Lung (tissue), 12 donors: ENCODE measurements around the gene IL34. TPM values are rescaled to one million over a fixed set of nuclear protein-coding genes. Genes with fewer than 3 reads are reported as not detected.

Experiments used
- ATAC-seq: fragments of 200-7000 bp; cut with Tn5 transposase; one replicate; pipeline ENCODE4 v1.9.1; 2020; ENCODE audit warnings: moderate number of reproducible peaks; ENCODE audit not compliant: insufficient read depth, low FRiP score
- DNase-seq, 3 donors: peaks; one replicate each; pipeline ENCODE4 v3.0.0-alpha.2; 2013 to 2017
- H3K27ac ChIP-seq, 2 donors: one replicate each; pipeline ENCODE4 v1.5.1; 2013; ENCODE audit warnings: mild to moderate bottlenecking in 2 of 2, moderate library complexity in 2 of 2, control low read depth in 1 of 2, inconsistent platforms in 1 of 2, low read depth in 1 of 2, low read length in 1 of 2
- H3K27me3 ChIP-seq, 3 donors: one replicate each; pipeline ENCODE4 v1.5.1; 2013; ENCODE audit warnings: low read length in 2 of 3; ENCODE audit not compliant: control insufficient read depth in 3 of 3, insufficient read depth in 3 of 3
- H3K36me3 ChIP-seq, 4 donors: one replicate each; pipeline ENCODE4 v1.5.1; 2013; ENCODE audit warnings: low read length in 4 of 4, mild to moderate bottlenecking in 1 of 4, moderate library complexity in 1 of 4; ENCODE audit not compliant: control insufficient read depth in 4 of 4, insufficient read depth in 4 of 4
- H3K4me1 ChIP-seq, 5 donors: one replicate each; pipeline ENCODE4 v1.5.1; 2013; ENCODE audit warnings: low read length in 5 of 5, mild to moderate bottlenecking in 2 of 5, moderate library complexity in 1 of 5; ENCODE audit not compliant: control insufficient read depth in 5 of 5, insufficient read depth in 5 of 5
- H3K4me3 ChIP-seq: one replicate; pipeline ENCODE4 v1.5.1; 2013; ENCODE audit warnings: mild to moderate bottlenecking, control low read depth, moderate library complexity
- H3K9ac ChIP-seq, 2 donors: one replicate each; pipeline ENCODE4 v1.5.1; 2013; ENCODE audit warnings: low read length in 2 of 2, control low read depth in 1 of 2; ENCODE audit not compliant: insufficient read depth in 1 of 2
- H3K9me3 ChIP-seq, 4 donors: one replicate each; pipeline ENCODE4 v1.5.1; 2013; ENCODE audit warnings: low read length in 3 of 4, mild to moderate bottlenecking in 1 of 4, moderate library complexity in 1 of 4; ENCODE audit not compliant: control insufficient read depth in 4 of 4, insufficient read depth in 3 of 4
- CTCF ChIP-seq: IDR thresholded peaks from 2 replicates; pipeline ENCODE4 v1.5.1; 2012; ENCODE audit warnings: mild to moderate bottlenecking; ENCODE audit errors: control extremely low read depth, extremely low read depth
- WGBS, 2 donors: extraction: QIAGEN DNeasy Blood & Tissue Kit; methylation state at CpG; one replicate each; pipeline ENCODE4 v1.1.7; 2013; 5-methylcytosine and 5-hydroxymethylcytosine counted together
- polyA plus RNA-seq, 2 donors: library from polyadenylated mRNA; stranded (reverse); fragments of 200-250 nt; gene quantifications; one replicate each; pipeline ENCODE4 v1.2.1, GENCODE V29; 2013
- total RNA-seq, 2 donors: library from RNA; depleted of rRNA in 1 of 2; stranded (reverse); fragments of >200 nt in 1 of 2; gene quantifications; one replicate each; pipeline ENCODE4 v1.2.1, GENCODE V29; 2014 to 2021
- donor health status: control.
- donor health status: control.
- donor health status: Bipolar disorder and iron deficiency.
- donor health status: healthy.
- donor health status: DM: yes; HTN: yes; CAD: no.

IL34 gene
- total and polyA plus RNA-seq, 4 donors, result 1.5 to 13.0 (median 7.1) TPM

GRCh38 chr16:70701036-70701435, 54.7 kb downstream of the IL34 start:
- TF ChIP-seq CTCF, result no peak
- WGBS, 2 donors, result 83 to 84% methylated on average over 3 of the region's 3 CpGs
- Histone ChIP-seq H3K27ac (peak overlapping the region; percentile 34 to 37), H3K9me3 (no peaks in the 10 kb centered on the region), H3K36me3 (no peaks in the 10 kb centered on the region), H3K4me1 (peaks cover 5 to 58% (median 30%) of the 10 kb centered on the region in 5 donors), H3K9ac (no peak overlapping the region), H3K4me3 (no peak overlapping the region), H3K27me3 (no peaks in the 10 kb centered on the region)
- ATAC-seq, result no peak
- DNase-seq, result no peak

GRCh38 chr16:70701596-70701995, 55.2 kb downstream of the IL34 start:
- H3K36me3 ChIP-seq, result no peaks in the 10 kb centered on the region
- no peak overlapping the region for H3K4me3 ChIP-seq
- no peaks in the 10 kb centered on the region for H3K27me3 ChIP-seq
- TF ChIP-seq CTCF, result no peak
- no peaks in the 10 kb centered on the region for H3K9me3 ChIP-seq
- DNase-seq, result no peak
- ATAC-seq, result no peak
- no peak overlapping the region for H3K9ac ChIP-seq
- 84 to 87% methylated on average over 9 of the region's 9 CpGs for WGBS, 2 donors
- peaks cover 4 to 59% (median 28%) of the 10 kb centered on the region in 5 donors for H3K4me1 ChIP-seq
- peak overlapping the region in 1 of 2 donors; percentile 34 for H3K27ac ChIP-seq

GRCh38 chr16:70701998-70702397, 55.6 kb downstream of the IL34 start:
- H3K27me3 ChIP-seq, result no peaks in the 10 kb centered on the region
- no peak overlapping the region for H3K4me3 ChIP-seq
- H3K36me3 ChIP-seq, result no peaks in the 10 kb centered on the region
- WGBS, 2 donors, result 85 to 94% methylated on average over 8 of the region's 8 CpGs
- H3K9me3 ChIP-seq, result no peaks in the 10 kb centered on the region
- H3K27ac ChIP-seq, result no peak overlapping the region
- peaks cover under 1 to 60% (median 25%) of the 10 kb centered on the region in 5 donors for H3K4me1 ChIP-seq
- ATAC-seq (no peak), DNase-seq (no peak)
- no peak for TF ChIP-seq CTCF
- H3K9ac ChIP-seq, result no peak overlapping the region

GRCh38 chr16:70702624-70703023, 56.3 kb downstream of the IL34 start:
- WGBS, 2 donors, result 64 to 70% methylated on average over 8 of the region's 8 CpGs

More at GRCh38 chr16:70702624-70703023, 56.3 kb downstream of the IL34 start:
- H3K36me3 ChIP-seq, result no peaks in the 10 kb centered on the region
- peaks cover 0 to 59% (median 25%) of the 10 kb centered on the region in 5 donors for H3K4me1 ChIP-seq
- H3K27ac ChIP-seq, result peak overlapping the region; percentile 49 to 57
- no peak overlapping the region for H3K9ac ChIP-seq
- TF ChIP-seq CTCF, result no peak
- DNase-seq (no peak), ATAC-seq (no peak)
- H3K27me3 ChIP-seq, result no peaks in the 10 kb centered on the region
- H3K4me3 ChIP-seq, result no peak overlapping the region
- no peaks in the 10 kb centered on the region for H3K9me3 ChIP-seq
